OCI-LY1 (cell line): Measurements from ENCODE around the gene CELF3.

Experiments
- EZH2 ChIP-seq: fragments of 200-600 bp; sonication (generic), shearing (Covaris generic); IDR thresholded peaks from 2 replicates; pipeline ENCODE4 v1.8.0; 2017; ENCODE audit warnings: borderline replicate concordance, mixed run types, mild to moderate bottlenecking, antibody characterized with exemption, low read length, moderate library complexity, mixed read lengths
- TF ChIP-seq, protein P1 (sequence below): fragments of 200-600 bp; sonication (generic), shearing (Covaris generic); IDR thresholded peaks from 2 replicates; pipeline ENCODE4 v1.5.1; 2017; ENCODE audit warnings: mild to moderate bottlenecking, antibody characterized with exemption, low read length, moderate library complexity, mixed read lengths

DNA sequence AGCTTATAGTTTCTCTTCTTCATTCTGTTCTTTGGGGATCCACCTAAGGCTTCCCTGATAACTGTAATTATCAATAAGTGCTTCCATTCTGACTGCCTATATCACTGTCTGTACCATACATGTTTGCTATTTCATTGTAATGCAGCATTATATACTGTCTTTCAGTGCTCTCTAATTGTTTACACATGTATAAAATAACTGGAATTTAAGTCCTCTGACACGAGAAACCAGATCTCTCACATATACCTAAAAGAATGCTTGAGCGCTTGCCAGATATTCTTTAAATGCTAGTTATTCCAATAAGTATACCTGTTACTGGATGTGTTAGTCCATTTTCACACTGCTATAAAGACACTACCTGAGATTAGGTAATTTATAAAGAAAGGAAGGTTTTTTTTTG, 34.7 kb downstream of the CELF3 start:
- TF ChIP-seq, protein P1, sequence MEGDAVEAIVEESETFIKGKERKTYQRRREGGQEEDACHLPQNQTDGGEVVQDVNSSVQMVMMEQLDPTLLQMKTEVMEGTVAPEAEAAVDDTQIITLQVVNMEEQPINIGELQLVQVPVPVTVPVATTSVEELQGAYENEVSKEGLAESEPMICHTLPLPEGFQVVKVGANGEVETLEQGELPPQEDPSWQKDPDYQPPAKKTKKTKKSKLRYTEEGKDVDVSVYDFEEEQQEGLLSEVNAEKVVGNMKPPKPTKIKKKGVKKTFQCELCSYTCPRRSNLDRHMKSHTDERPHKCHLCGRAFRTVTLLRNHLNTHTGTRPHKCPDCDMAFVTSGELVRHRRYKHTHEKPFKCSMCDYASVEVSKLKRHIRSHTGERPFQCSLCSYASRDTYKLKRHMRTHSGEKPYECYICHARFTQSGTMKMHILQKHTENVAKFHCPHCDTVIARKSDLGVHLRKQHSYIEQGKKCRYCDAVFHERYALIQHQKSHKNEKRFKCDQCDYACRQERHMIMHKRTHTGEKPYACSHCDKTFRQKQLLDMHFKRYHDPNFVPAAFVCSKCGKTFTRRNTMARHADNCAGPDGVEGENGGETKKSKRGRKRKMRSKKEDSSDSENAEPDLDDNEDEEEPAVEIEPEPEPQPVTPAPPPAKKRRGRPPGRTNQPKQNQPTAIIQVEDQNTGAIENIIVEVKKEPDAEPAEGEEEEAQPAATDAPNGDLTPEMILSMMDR = no peak
- no peak for TF ChIP-seq EZH2
